PFSK-1 (cell line): ENCODE measurements around the gene SCN8A.

Source experiments
- FOXP2 ChIP-seq: optimal IDR thresholded peaks from 2 replicates; pipeline ENCODE3; 2011; ENCODE audit warnings: borderline replicate concordance, control low read depth, inconsistent platforms; ENCODE audit not compliant: insufficient read depth; ENCODE audit errors: extremely low read length, extremely low read depth
- POLR2AphosphoS5 ChIP-seq: IDR thresholded peaks from 2 replicates; pipeline ENCODE4 v1.6.1; 2012; ENCODE audit warnings: low read depth, mild to moderate bottlenecking, control low read depth, low read length, moderate library complexity
- REST ChIP-seq, 2 experiments: IDR thresholded peaks; 2 replicates each; pipeline versions ENCODE4 v1.6.1 to v1.8.0; 2011 to 2012; ENCODE audit warnings: low read depth in 2 of 2, low read length in 2 of 2, control low read depth in 1 of 2, inconsistent platforms in 1 of 2, mild to moderate bottlenecking in 1 of 2, moderate library complexity in 1 of 2; ENCODE audit not compliant: insufficient read depth in 1 of 2
- SIN3A ChIP-seq: IDR thresholded peaks from 2 replicates; pipeline ENCODE4 v1.6.1; 2012; ENCODE audit warnings: mild to moderate bottlenecking, low read length, moderate library complexity, borderline replicate concordance; ENCODE audit not compliant: insufficient read depth
- TAF1 ChIP-seq: IDR thresholded peaks from 2 replicates; pipeline ENCODE4 v1.6.1; 2012; ENCODE audit warnings: low read length, control low read depth, borderline replicate concordance; ENCODE audit not compliant: insufficient read depth

GRCh38 chr12:51860986-51861385 lies 270.0 kb downstream of the SCN8A start:
- TF ChIP-seq TAF1, result no peak
- no peak for TF ChIP-seq POLR2AphosphoS5
- TF ChIP-seq SIN3A, result no peak
- TF ChIP-seq REST (IDR thresholded peaks at IDR 0.05; ENCODE audit: insufficient read depth in 1 of 2, low read depth in 2 of 2, low read length in 2 of 2), result no peak
- TF ChIP-seq FOXP2, result no peak
